Smooth muscle cell (in vitro differentiated cells): Measurements from ENCODE around the gene NFYB. TPM values are rescaled to one million over a fixed set of nuclear protein-coding genes. Genes with fewer than 3 reads are reported as not detected.

ENCODE experiments used
- DNase-seq: peaks from one replicate; lab custom pipeline; 2025; ENCODE audit not compliant: unreplicated experiment; lab: John Stamatoyannopoulos, UW
- H2AFZ ChIP-seq: fragments of 200-600 bp; sonication (generic); 2 replicates; pipeline ENCODE4 v1.6.0; 2016; ENCODE audit warnings: antibody characterized with exemption, low read depth, mild to moderate bottlenecking
- H3F3A ChIP-seq: fragments of 200-600 bp; sonication (generic); 2 replicates; pipeline ENCODE4 v1.6.0; 2017; ENCODE audit warnings: antibody characterized with exemption, low read depth
- H3K27ac ChIP-seq: fragments of 200-600 bp; sonication (generic); 2 replicates; pipeline ENCODE4 v1.5.1; 2016; ENCODE audit warnings: low read depth, mild to moderate bottlenecking
- H3K27me3 ChIP-seq: fragments of 200-600 bp; sonication (generic); 2 replicates; pipeline ENCODE4 v1.6.1; 2016; ENCODE audit warnings: low read depth, mild to moderate bottlenecking
- H3K36me3 ChIP-seq: fragments of 200-600 bp; sonication (generic); 2 replicates; pipeline ENCODE4 v1.5.1; 2016; ENCODE audit warnings: low read depth
- H3K4me1 ChIP-seq: fragments of 200-600 bp; sonication (generic); 2 replicates; pipeline ENCODE4 v1.5.1; 2016; ENCODE audit warnings: low read depth
- H3K4me2 ChIP-seq: fragments of 200-600 bp; sonication (generic); 2 replicates; pipeline ENCODE4 v1.6.0; 2016; ENCODE audit warnings: mild to moderate bottlenecking
- H3K4me3 ChIP-seq: fragments of 200-600 bp; sonication (generic); 2 replicates; pipeline ENCODE4 v1.5.1; 2016; ENCODE audit warnings: mild to moderate bottlenecking
- H3K79me2 ChIP-seq: fragments of 200-600 bp; sonication (generic); 2 replicates; pipeline ENCODE4 v1.6.0; 2016; ENCODE audit warnings: low read depth, mild to moderate bottlenecking
- H3K9ac ChIP-seq: fragments of 200-600 bp; sonication (generic); 2 replicates; pipeline ENCODE4 v1.6.0; 2016; ENCODE audit warnings: low read depth
- H3K9me3 ChIP-seq: fragments of 200-600 bp; sonication (generic); replicated peaks from 2 replicates; pipeline ENCODE4 v1.5.1; 2016; ENCODE audit warnings: low read depth
- H4K20me1 ChIP-seq: fragments of 200-600 bp; sonication (generic); 2 replicates; pipeline ENCODE4 v1.6.0; 2016; ENCODE audit warnings: low read depth
- CTCF ChIP-seq: fragments of 200-600 bp; sonication (generic); IDR thresholded peaks from 2 replicates; pipeline ENCODE4 v1.5.1; 2017; ENCODE audit warnings: borderline replicate concordance, mild to moderate bottlenecking, antibody characterized with exemption; ENCODE audit not compliant: insufficient read depth, poor library complexity, severe bottlenecking
- WGBS: methylation state at CpG from one replicate; pipeline ENCODE4 v1.1.7; 2016; ENCODE audit warnings: low lambda C conversion rate; 5-methylcytosine and 5-hydroxymethylcytosine counted together
- polyA plus RNA-seq: library from polyadenylated mRNA; unstranded; fragments of >200 nt; fragmentation: Nextera tagmentation; extraction: Ambion mirVana; gene quantifications from 2 replicates; pipeline ENCODE4 v1.2.1, GENCODE V29; 2016
- total RNA-seq: library from RNA; depleted of rRNA; stranded (reverse); fragments of >200 nt; gene quantifications from 2 replicates; pipeline ENCODE4 v1.2.3, GENCODE V29; 2014

NFYB gene
- total and polyA plus RNA-seq, 2 experiments from 2014 or later, result 20.2 to 22.6 TPM

- H3K4me1 ChIP-seq, result peaks cover 10% of the 10 kb centered on the region
- H3K27ac ChIP-seq, result no peak overlapping the region
- no peak overlapping the region for H3K9ac ChIP-seq
- no peaks in the 10 kb centered on the region for H3F3A ChIP-seq
- DNase-seq, result no peak
- 63% methylated on average over 7 of the region's 7 CpGs for WGBS
- H3K9me3 ChIP-seq, result no peaks in the 10 kb centered on the region
- peaks cover 28% of the 10 kb centered on the region for H3K79me2 ChIP-seq
- TF ChIP-seq CTCF, result no peak
- H2AFZ ChIP-seq, result no peak overlapping the region
- no peak overlapping the region for H3K4me2 ChIP-seq
- peaks cover 42% of the 10 kb centered on the region for H4K20me1 ChIP-seq
- H3K27me3 ChIP-seq, result no peaks in the 10 kb centered on the region
- H3K4me3 ChIP-seq, result no peak overlapping the region
- no peaks in the 10 kb centered on the region for H3K36me3 ChIP-seq
Observed at GRCh38 chr12:104132351-104132956, 5.6 kb downstream of the NFYB start.

- no peak overlapping the region for H3K4me3 ChIP-seq
- no peak overlapping the region for H3K27ac ChIP-seq
- H3K4me2 ChIP-seq, result peak overlapping the region; percentile 19
- peaks cover 8% of the 10 kb centered on the region for H3K4me1 ChIP-seq
- no peak overlapping the region for H2AFZ ChIP-seq
- H4K20me1 ChIP-seq, result peaks cover 42% of the 10 kb centered on the region
- TF ChIP-seq CTCF, result no peak
- no peak overlapping the region for H3K9ac ChIP-seq
- H3K36me3 ChIP-seq, result no peaks in the 10 kb centered on the region
- no peaks in the 10 kb centered on the region for H3K27me3 ChIP-seq
- peaks cover 24% of the 10 kb centered on the region for H3K79me2 ChIP-seq
- WGBS, result 90% methylated on average over 4 of the region's 4 CpGs
- H3F3A ChIP-seq, result no peaks in the 10 kb centered on the region
- H3K9me3 ChIP-seq, result no peaks in the 10 kb centered on the region
- no peak for DNase-seq
Observed at GRCh38 chr12:104131609-104132008, 6.4 kb downstream of the NFYB start.

- H2AFZ ChIP-seq, result no peak overlapping the region
- H3K36me3 ChIP-seq, result no peaks in the 10 kb centered on the region
- H3K4me2 ChIP-seq, result peak overlapping the region; percentile 19
- H3K27me3 ChIP-seq, result no peaks in the 10 kb centered on the region
- no peak overlapping the region for H3K27ac ChIP-seq
- no peak for TF ChIP-seq CTCF
- no peaks in the 10 kb centered on the region for H3K9me3 ChIP-seq
- no peak for DNase-seq
- H3K79me2 ChIP-seq, result peaks cover 15% of the 10 kb centered on the region
- WGBS, result 44% methylated on average over 2 of the region's 2 CpGs
- H4K20me1 ChIP-seq, result peaks cover 42% of the 10 kb centered on the region
- H3K4me1 ChIP-seq, result no peaks in the 10 kb centered on the region
- H3K4me3 ChIP-seq, result no peak overlapping the region
- H3K9ac ChIP-seq, result no peak overlapping the region
- no peaks in the 10 kb centered on the region for H3F3A ChIP-seq
Observed at GRCh38 chr12:104130760-104131159, 7.2 kb downstream of the NFYB start.

GRCh38 chr12:104126548-104126947 is 11.5 kb downstream of the NFYB start:
- Histone ChIP-seq H3K4me2 (no peak overlapping the region), H3K27me3 (no peaks in the 10 kb centered on the region), H3K9me3 (no peaks in the 10 kb centered on the region), H3K27ac (no peak overlapping the region), H3K79me2 (peaks cover 11% of the 10 kb centered on the region), H2AFZ (no peak overlapping the region), H4K20me1 (peaks cover 28% of the 10 kb centered on the region), H3K4me1 (no peaks in the 10 kb centered on the region), H3K36me3 (no peaks in the 10 kb centered on the region), H3F3A (no peaks in the 10 kb centered on the region), H3K4me3 (no peak overlapping the region), H3K9ac (no peak overlapping the region)
- WGBS, result 93% methylated on average over 3 of the region's 3 CpGs
- no peak for DNase-seq
- TF ChIP-seq CTCF, result no peak
